ENCODE measurements around the gene RSBN1L. TPM values are rescaled to one million over a fixed set of nuclear protein-coding genes. Genes with fewer than 3 reads are reported as not detected.
A peak's percentile ranks its signal among the peaks of the same experiment; 100 is the strongest.

Gene RSBN1L
- polyA plus RNA-seq, 1 donor: 17.2 TPM

DNA sequence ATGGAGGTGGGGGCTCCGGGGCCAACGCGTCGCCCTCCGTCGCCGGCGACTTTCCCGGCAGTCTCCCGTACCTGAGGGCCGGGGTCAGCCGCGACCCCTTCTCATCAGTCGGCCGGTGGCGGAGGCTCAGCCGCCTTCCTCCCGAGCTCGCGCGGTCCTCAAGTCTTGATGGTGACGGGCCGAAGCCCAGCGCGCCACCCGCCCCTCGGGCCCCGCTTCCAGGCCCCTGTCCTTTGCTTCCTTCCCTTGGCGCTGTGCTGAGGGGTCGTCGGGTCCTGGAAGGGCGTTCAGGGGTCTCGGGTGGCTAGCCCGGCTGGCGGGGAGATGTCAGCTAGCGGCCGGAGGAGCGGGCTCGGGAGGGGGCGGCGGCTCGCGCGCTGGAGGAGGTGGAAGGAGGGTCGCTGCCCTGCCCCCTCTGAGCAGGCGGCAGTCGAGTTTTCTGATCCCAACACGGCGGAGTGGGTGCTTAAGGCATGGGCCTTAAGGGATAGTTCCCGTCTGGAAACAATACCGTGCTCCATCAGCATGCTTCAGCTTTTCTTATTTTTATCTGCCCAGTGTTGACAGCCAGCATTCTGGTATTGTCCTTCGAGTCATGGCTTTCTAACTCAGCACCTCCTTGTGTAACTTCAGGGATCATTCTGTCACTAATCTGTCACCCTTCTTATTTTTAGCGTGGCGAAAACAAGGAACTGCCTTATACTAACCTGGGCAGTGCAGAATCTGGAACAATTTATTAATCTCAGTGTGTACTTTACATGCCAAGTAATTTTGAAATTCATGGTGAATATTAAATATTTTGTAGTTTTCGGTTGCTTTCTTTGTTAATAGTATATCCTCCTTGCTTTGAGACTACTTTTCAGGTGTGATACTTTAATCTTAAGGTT lies 103.1 kb downstream of the RSBN1L start:
- 50% methylated on average over 1 of the region's 55 CpGs for WGBS (ENCODE audit: insufficient coverage, low lambda C conversion rate)
- peak overlapping the region; percentile 93 for H3K27ac ChIP-seq (ENCODE audit: low read length)
- H3K4me1 ChIP-seq (ENCODE audit: control insufficient read depth, insufficient read depth, low read length): peaks cover 6% of the 10 kb centered on the region
- peak; percentile 21 to 69 for DNase-seq
- no peaks in the 10 kb centered on the region for H3K27me3 ChIP-seq (ENCODE audit: control insufficient read depth, insufficient read depth, low read length)
- H3K4me3 ChIP-seq (ENCODE audit: low read length): peak overlapping the region; percentile 97
- no peaks in the 10 kb centered on the region for H3K9me3 ChIP-seq (ENCODE audit: control insufficient read depth, low read depth, low read length)
- peaks cover 3% of the 10 kb centered on the region for H3K36me3 ChIP-seq (ENCODE audit: control insufficient read depth, insufficient read depth, low read length)

DNA sequence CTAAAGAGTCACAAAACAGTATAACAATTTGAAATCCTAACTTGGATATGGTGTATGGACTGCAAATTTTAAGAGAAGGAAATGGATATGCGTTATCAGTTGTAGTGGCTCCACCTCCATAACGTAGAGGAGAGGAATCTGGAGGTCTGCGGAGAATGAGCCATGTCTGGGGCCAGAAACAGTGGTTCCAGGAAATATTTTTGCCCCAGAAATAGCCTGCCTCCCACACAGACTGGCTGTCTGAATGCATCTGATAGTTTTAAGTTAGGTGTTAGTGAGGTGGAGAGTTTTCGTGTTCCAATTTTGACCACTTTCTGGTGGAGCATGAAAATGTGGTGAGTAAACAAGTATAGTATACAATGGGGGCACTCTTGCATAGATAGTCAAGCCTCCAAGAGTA lies 103.9 kb downstream of the RSBN1L start:
- no CpG with 5 or more reads among the region's 4 CpGs for WGBS (ENCODE audit: insufficient coverage, low lambda C conversion rate)
- H3K27me3 ChIP-seq (ENCODE audit: control insufficient read depth, insufficient read depth, low read length): no peaks in the 10 kb centered on the region
- no peak overlapping the region for H3K27ac ChIP-seq (ENCODE audit: low read length)
- no peak overlapping the region for H3K4me3 ChIP-seq (ENCODE audit: low read length)
- peak in 1 of 2 donors; percentile 11 for DNase-seq
- H3K4me1 ChIP-seq (ENCODE audit: control insufficient read depth, insufficient read depth, low read length): peaks cover 6% of the 10 kb centered on the region
- peaks cover 2% of the 10 kb centered on the region for H3K36me3 ChIP-seq (ENCODE audit: control insufficient read depth, insufficient read depth, low read length)
- no peaks in the 10 kb centered on the region for H3K9me3 ChIP-seq (ENCODE audit: control insufficient read depth, low read depth, low read length)

DNA sequence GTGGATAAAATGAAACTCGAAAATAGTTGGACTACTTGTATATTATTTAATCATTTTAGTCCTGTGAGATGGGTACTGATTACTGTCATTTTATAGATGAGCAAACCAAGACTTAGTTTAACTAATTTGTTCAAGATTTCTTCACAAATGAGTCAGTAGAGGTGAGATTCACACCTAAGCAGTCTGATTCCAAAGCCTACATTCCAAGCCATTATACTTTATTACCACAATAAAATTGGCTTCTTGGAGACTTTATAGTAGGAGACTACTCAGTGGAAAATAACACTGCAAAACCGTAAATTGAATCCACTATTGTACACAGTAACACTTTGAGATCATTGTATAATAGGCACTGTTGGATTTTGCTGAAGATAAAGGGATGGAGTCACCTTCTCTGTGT lies 104.5 kb downstream of the RSBN1L start:
- Histone ChIP-seq H3K9me3 (ENCODE audit: control insufficient read depth, low read depth, low read length) (peaks cover 1% of the 10 kb centered on the region), H3K36me3 (ENCODE audit: control insufficient read depth, insufficient read depth, low read length) (no peaks in the 10 kb centered on the region), H3K4me1 (ENCODE audit: control insufficient read depth, insufficient read depth, low read length) (peaks cover 6% of the 10 kb centered on the region), H3K27ac (ENCODE audit: low read length) (no peak overlapping the region), H3K27me3 (ENCODE audit: control insufficient read depth, insufficient read depth, low read length) (no peaks in the 10 kb centered on the region), H3K4me3 (ENCODE audit: low read length) (no peak overlapping the region)
- no CpG with 5 or more reads among the region's 2 CpGs for WGBS (ENCODE audit: insufficient coverage, low lambda C conversion rate)
- DNase-seq: peak in 1 of 2 donors; percentile 27

DNA sequence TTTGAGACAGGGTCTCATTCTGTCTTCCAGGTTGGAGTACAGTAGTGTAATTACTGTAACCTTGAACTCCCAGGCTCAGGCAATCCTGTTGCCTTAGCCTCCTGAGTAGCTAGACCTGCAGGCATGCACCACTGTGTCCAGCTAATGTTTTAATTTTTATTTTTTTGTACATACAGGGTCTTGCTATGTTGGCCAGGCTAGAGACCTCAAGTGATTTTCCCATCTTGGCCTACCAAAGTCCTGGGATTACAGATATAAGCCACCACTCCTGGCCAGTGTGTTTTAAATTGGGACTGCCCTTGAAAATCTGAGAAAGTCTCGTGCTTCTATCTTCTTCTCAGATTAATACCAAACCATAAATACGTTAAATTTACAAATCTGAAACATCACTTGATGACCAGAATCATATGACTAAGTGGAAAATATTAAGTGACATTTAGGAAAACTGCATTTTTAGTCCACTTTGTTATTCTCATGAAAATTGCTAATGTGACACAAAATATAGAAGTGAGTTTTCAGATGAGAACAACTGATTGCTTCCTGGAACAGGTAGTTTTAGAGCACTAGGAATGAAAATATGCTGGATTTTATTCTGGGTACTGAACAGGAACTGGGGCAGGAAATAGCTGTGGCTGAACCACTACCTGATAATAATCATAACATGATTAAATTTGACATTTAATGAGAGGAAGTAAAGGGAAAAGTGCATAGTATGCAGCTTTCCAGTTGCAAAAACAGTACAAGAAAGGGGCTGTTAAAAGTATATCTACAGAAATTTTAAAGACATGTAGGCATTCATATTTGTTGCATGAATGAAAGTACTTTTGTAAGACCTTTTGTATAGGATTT lies 106.5 kb downstream of the RSBN1L start:
- H3K27ac ChIP-seq (ENCODE audit: low read length): no peak overlapping the region
- no peaks in the 10 kb centered on the region for H3K27me3 ChIP-seq (ENCODE audit: control insufficient read depth, insufficient read depth, low read length)
- no peak for DNase-seq
- H3K36me3 ChIP-seq (ENCODE audit: control insufficient read depth, insufficient read depth, low read length): no peaks in the 10 kb centered on the region
- no peak overlapping the region for H3K4me3 ChIP-seq (ENCODE audit: low read length)
- H3K4me1 ChIP-seq (ENCODE audit: control insufficient read depth, insufficient read depth, low read length): peaks cover 6% of the 10 kb centered on the region
- no CpG with 5 or more reads among the region's 2 CpGs for WGBS (ENCODE audit: insufficient coverage, low lambda C conversion rate)
- peaks cover 9% of the 10 kb centered on the region for H3K9me3 ChIP-seq (ENCODE audit: control insufficient read depth, low read depth, low read length)

DNA sequence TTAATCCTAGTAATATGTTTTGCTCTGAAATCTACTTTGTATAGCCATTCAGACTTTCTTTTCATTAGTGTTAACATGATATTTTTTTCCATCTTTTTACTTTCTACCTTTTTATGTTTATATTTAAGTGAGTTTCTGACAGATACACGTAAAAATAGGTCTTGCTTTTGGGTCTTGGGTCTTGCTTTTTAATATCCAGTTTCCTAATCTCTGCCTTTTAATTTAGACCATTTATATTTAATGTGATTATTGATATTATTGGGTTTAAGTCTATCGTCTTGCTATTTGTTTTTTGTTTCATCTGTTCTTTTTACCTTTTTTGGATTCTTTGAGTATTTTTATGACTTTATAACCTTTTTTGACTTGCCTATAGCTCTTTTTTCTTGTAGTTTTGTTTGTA lies 110.2 kb downstream of the RSBN1L start:
- Histone ChIP-seq H3K4me3 (ENCODE audit: low read length) (no peak overlapping the region), H3K4me1 (ENCODE audit: control insufficient read depth, insufficient read depth, low read length) (no peaks in the 10 kb centered on the region), H3K9me3 (ENCODE audit: control insufficient read depth, low read depth, low read length) (peaks cover 21% of the 10 kb centered on the region), H3K27me3 (ENCODE audit: control insufficient read depth, insufficient read depth, low read length) (no peaks in the 10 kb centered on the region), H3K36me3 (ENCODE audit: control insufficient read depth, insufficient read depth, low read length) (no peaks in the 10 kb centered on the region), H3K27ac (ENCODE audit: low read length) (no peak overlapping the region)
- 100% methylated on average over 2 of the region's 2 CpGs for WGBS (ENCODE audit: insufficient coverage, low lambda C conversion rate)
- DNase-seq: no peak

GRCh38 chr7:77808517-77808916 lies 112.3 kb downstream of the RSBN1L start:
- H3K4me3 ChIP-seq (ENCODE audit: low read length): no peak overlapping the region
- H3K4me1 ChIP-seq (ENCODE audit: control insufficient read depth, insufficient read depth, low read length): no peaks in the 10 kb centered on the region
- WGBS (ENCODE audit: insufficient coverage, low lambda C conversion rate): 100% methylated on average over 1 of the region's 1 CpG
- no peak overlapping the region for H3K27ac ChIP-seq (ENCODE audit: low read length)
- no peaks in the 10 kb centered on the region for H3K27me3 ChIP-seq (ENCODE audit: control insufficient read depth, insufficient read depth, low read length)
- DNase-seq: no peak
- peaks cover 21% of the 10 kb centered on the region for H3K9me3 ChIP-seq (ENCODE audit: control insufficient read depth, low read depth, low read length)
- no peaks in the 10 kb centered on the region for H3K36me3 ChIP-seq (ENCODE audit: control insufficient read depth, insufficient read depth, low read length)

DNA sequence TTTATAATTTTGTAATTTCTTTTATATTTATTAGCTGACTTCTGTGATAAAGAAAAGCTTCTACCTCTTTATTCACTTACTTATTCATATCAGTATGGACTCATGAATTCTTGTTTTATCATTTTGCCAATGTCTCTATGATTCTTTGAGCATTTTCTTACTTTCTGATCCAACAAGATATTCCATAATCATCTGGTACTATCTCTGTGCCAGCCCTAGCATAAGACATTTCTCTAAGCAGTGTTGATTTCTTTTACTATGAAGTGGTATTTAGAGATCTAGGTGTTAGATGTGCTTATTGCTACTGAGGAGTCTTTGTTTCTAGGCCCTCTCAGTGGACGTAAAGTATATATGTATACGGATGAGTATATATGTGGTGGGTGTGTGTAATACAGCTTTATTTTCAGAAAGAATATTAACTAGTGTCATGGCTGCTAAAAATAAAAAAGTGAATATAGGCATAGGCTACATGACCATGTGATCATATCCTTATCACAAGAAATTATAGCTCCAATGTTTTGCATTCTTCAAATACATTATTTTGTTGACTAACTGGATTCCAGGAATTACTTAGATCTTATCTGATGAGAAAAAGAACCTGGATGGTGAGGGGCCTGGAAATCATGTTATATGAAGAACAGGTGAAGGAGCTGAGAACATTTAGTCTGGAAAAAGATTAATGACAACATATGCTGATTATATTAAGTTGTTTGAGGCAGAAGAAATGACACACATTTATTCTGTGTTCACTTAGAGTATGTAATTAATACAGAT lies 115.4 kb downstream of the RSBN1L start:
- no peak overlapping the region for H3K4me3 ChIP-seq (ENCODE audit: low read length)
- no peak overlapping the region for H3K27ac ChIP-seq (ENCODE audit: low read length)
- H3K4me1 ChIP-seq (ENCODE audit: control insufficient read depth, insufficient read depth, low read length): no peaks in the 10 kb centered on the region
- H3K36me3 ChIP-seq (ENCODE audit: control insufficient read depth, insufficient read depth, low read length): no peaks in the 10 kb centered on the region
- H3K27me3 ChIP-seq (ENCODE audit: control insufficient read depth, insufficient read depth, low read length): no peaks in the 10 kb centered on the region
- no peak for DNase-seq
- WGBS (ENCODE audit: insufficient coverage, low lambda C conversion rate): no CpG with 5 or more reads among the region's 2 CpGs
- peaks cover 14% of the 10 kb centered on the region for H3K9me3 ChIP-seq (ENCODE audit: control insufficient read depth, low read depth, low read length)

- DNase-seq: no peak
- no peaks in the 10 kb centered on the region for H3K27me3 ChIP-seq (ENCODE audit: control insufficient read depth, insufficient read depth, low read length)
- WGBS (ENCODE audit: insufficient coverage, low lambda C conversion rate): no CpG with 5 or more reads among the region's 1 CpG
- H3K36me3 ChIP-seq (ENCODE audit: control insufficient read depth, insufficient read depth, low read length): no peaks in the 10 kb centered on the region
- no peak overlapping the region for H3K4me3 ChIP-seq (ENCODE audit: low read length)
- H3K27ac ChIP-seq (ENCODE audit: low read length): no peak overlapping the region
- H3K4me1 ChIP-seq (ENCODE audit: control insufficient read depth, insufficient read depth, low read length): no peaks in the 10 kb centered on the region
- peaks cover 14% of the 10 kb centered on the region for H3K9me3 ChIP-seq (ENCODE audit: control insufficient read depth, low read depth, low read length)
These were observed 116.0 kb downstream of the RSBN1L start for GRCh38 chr7:77812290-77812685.

- H3K9me3 ChIP-seq (ENCODE audit: control insufficient read depth, low read depth, low read length): peaks cover 14% of the 10 kb centered on the region
- no peak overlapping the region for H3K4me3 ChIP-seq (ENCODE audit: low read length)
- no peak for DNase-seq
- H3K27me3 ChIP-seq (ENCODE audit: control insufficient read depth, insufficient read depth, low read length): no peaks in the 10 kb centered on the region
- WGBS (ENCODE audit: insufficient coverage, low lambda C conversion rate): 100% methylated on average over 1 of the region's 2 CpGs
- no peaks in the 10 kb centered on the region for H3K4me1 ChIP-seq (ENCODE audit: control insufficient read depth, insufficient read depth, low read length)
- H3K36me3 ChIP-seq (ENCODE audit: control insufficient read depth, insufficient read depth, low read length): no peaks in the 10 kb centered on the region
- H3K27ac ChIP-seq (ENCODE audit: low read length): no peak overlapping the region
These were observed 116.9 kb downstream of the RSBN1L start for GRCh38 chr7:77813180-77813579.

DNA sequence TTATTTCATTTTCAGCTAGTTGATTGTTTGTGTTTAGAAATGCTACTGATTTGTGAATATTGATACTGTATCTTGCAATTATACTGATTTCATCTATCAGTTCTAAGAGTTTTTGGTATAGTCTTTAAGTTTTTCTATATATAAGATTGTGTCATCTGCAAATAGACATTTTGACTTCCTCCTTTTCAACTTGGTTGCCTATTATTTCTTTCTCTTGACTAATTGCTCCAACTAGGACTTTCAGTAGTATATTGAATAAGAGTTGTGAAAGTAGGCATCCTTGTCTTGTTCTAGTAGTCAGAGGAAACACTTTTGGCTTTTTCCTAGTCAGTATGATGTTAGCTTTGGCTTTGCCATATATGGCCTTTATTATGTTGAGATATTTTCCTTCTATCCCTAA lies 122.8 kb downstream of the RSBN1L start:
- H3K4me1 ChIP-seq (ENCODE audit: control insufficient read depth, insufficient read depth, low read length): no peaks in the 10 kb centered on the region
- no peak overlapping the region for H3K27ac ChIP-seq (ENCODE audit: low read length)
- peaks cover 38% of the 10 kb centered on the region for H3K9me3 ChIP-seq (ENCODE audit: control insufficient read depth, low read depth, low read length)
- H3K27me3 ChIP-seq (ENCODE audit: control insufficient read depth, insufficient read depth, low read length): no peaks in the 10 kb centered on the region
- DNase-seq: no peak
- no peak overlapping the region for H3K4me3 ChIP-seq (ENCODE audit: low read length)
- H3K36me3 ChIP-seq (ENCODE audit: control insufficient read depth, insufficient read depth, low read length): no peaks in the 10 kb centered on the region

All from large intestine (tissue), 3 donors.